Kidney (tissue), 14 donors: ENCODE measurements around the gene TRIM51. TPM values are rescaled to one million over a fixed set of nuclear protein-coding genes. Genes with fewer than 3 reads are reported as not detected.
"Not testable (repeated sequence)": the region's sequence is repeated elsewhere in the genome, so short reads cannot be mapped to it uniquely, and the experiment has no call there.

Source experiments
- DNase-seq, 5 donors: peaks; one replicate each; pipeline ENCODE4 v3.0.0-alpha.2; 2013 to 2020
- FAIRE-seq: peaks from 2 replicates; lab custom pipeline; 2012; peaks lifted over from hg19 to GRCh38; lab: Jason Lieb, UNC
- H3K27ac ChIP-seq, 2 donors: one replicate each; pipeline ENCODE4 v1.7.0; 2013; ENCODE audit warnings: low read depth in 2 of 2, low read length in 2 of 2, inconsistent platforms in 1 of 2
- H3K27me3 ChIP-seq: one replicate; pipeline ENCODE4 v1.7.1; 2013; ENCODE audit warnings: low read length, inconsistent platforms; ENCODE audit not compliant: control insufficient read depth, insufficient read depth
- H3K36me3 ChIP-seq, 3 donors: one replicate each; pipeline versions ENCODE4 v1.7.0 to v1.7.1; 2013; ENCODE audit warnings: low read length in 3 of 3, control low read depth in 1 of 3, inconsistent platforms in 1 of 3; ENCODE audit not compliant: insufficient read depth in 3 of 3, control insufficient read depth in 2 of 3
- H3K4me1 ChIP-seq, 3 donors: one replicate each; pipeline versions ENCODE4 v1.7.0 to v1.7.1; 2013; ENCODE audit warnings: low read length in 3 of 3, inconsistent platforms in 1 of 3, low read depth in 1 of 3; ENCODE audit not compliant: control insufficient read depth in 2 of 3, insufficient read depth in 2 of 3
- H3K4me3 ChIP-seq, 3 donors: one replicate each; pipeline versions ENCODE4 v1.7.0 to v1.8.1; 2013; ENCODE audit warnings: low read length in 3 of 3, control low read depth in 1 of 3, inconsistent platforms in 1 of 3
- H3K9ac ChIP-seq, 3 donors: one replicate each; pipeline versions ENCODE4 v1.7.0 to v1.7.1; 2013; ENCODE audit warnings: low read length in 3 of 3, control low read depth in 1 of 3, inconsistent platforms in 1 of 3
- H3K9me3 ChIP-seq, 3 donors: one replicate each; pipeline versions ENCODE4 v1.7.0 to v1.7.1; 2013; ENCODE audit warnings: low read length in 3 of 3, control low read depth in 1 of 3, inconsistent platforms in 1 of 3; ENCODE audit not compliant: control insufficient read depth in 2 of 3, insufficient read depth in 1 of 3
- intact Hi-C: fragments of 100-400 bp; cut with DNase I; formaldehyde crosslinking; loops from one replicate; pipeline ENCODE4 v1.11.1; 2022
- polyA plus RNA-seq: library from polyadenylated mRNA; stranded (reverse); fragments of 350-450 nt; fragmentation: Illumina TruSeq; extraction: RNeasy Lipid Tissue Mini Kit (QIAGEN cat#74804); gene quantifications from one replicate; pipeline ENCODE4 v1.2.3, GENCODE V29; 2014; ENCODE audit warnings: low read depth, low replicate concordance; ENCODE audit not compliant: insufficient read depth
- total RNA-seq: library from RNA; stranded (reverse); fragmentation: NEBNext Ultra II Directional; extraction: Animal tissue kit (Norgen Biotek cat#: 25700); gene quantifications from one replicate; pipeline ENCODE4 v1.2.1, GENCODE V29; 2021
- TF ChIP-seq, protein P1 (sequence below): IDR thresholded peaks from 3 replicates; pipeline ENCODE4 v1.5.1; 2012; ENCODE audit warnings: mild to moderate bottlenecking, moderate library complexity, borderline replicate concordance; ENCODE audit not compliant: insufficient read depth; ENCODE audit errors: extremely low read depth
- donor health status: control.
- donor health status: control.
- donor health status: control.
- donor health status: control.
- donor health status: control.
- donor health status: DM: yes; HTN: yes; CAD: no.
- donor health status: Normal renal cell carcinoma (clear cell type).

Gene TRIM51
- total and polyA plus RNA-seq, 2 donors from 2014 or later, result not detected

GRCh38 chr11:55852141-55852540 lies 31.0 kb upstream of the TRIM51 start:
- no peaks in the 10 kb centered on the region for H3K36me3 ChIP-seq
- no peak overlapping the region for H3K4me3 ChIP-seq
- DNase-seq, result no peak
- no peak overlapping the region for H3K9ac ChIP-seq
- no peaks in the 10 kb centered on the region for H3K9me3 ChIP-seq
- no peaks in the 10 kb centered on the region for H3K4me1 ChIP-seq
- no peak overlapping the region for H3K27ac ChIP-seq
- H3K27me3 ChIP-seq, result no peaks in the 10 kb centered on the region
- FAIRE-seq, result no peak
- intact Hi-C loops, result no loop called here
- TF ChIP-seq, protein P1, sequence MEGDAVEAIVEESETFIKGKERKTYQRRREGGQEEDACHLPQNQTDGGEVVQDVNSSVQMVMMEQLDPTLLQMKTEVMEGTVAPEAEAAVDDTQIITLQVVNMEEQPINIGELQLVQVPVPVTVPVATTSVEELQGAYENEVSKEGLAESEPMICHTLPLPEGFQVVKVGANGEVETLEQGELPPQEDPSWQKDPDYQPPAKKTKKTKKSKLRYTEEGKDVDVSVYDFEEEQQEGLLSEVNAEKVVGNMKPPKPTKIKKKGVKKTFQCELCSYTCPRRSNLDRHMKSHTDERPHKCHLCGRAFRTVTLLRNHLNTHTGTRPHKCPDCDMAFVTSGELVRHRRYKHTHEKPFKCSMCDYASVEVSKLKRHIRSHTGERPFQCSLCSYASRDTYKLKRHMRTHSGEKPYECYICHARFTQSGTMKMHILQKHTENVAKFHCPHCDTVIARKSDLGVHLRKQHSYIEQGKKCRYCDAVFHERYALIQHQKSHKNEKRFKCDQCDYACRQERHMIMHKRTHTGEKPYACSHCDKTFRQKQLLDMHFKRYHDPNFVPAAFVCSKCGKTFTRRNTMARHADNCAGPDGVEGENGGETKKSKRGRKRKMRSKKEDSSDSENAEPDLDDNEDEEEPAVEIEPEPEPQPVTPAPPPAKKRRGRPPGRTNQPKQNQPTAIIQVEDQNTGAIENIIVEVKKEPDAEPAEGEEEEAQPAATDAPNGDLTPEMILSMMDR, result no peak

GRCh38 chr11:55854704-55855103 lies 28.4 kb upstream of the TRIM51 start:
- no peak for DNase-seq
- no peaks in the 10 kb centered on the region for H3K4me1 ChIP-seq
- intact Hi-C loops, result no loop called here
- H3K9me3 ChIP-seq, result no peaks in the 10 kb centered on the region
- no peaks in the 10 kb centered on the region for H3K27me3 ChIP-seq
- FAIRE-seq, result no peak
- H3K9ac ChIP-seq, result no peak overlapping the region
- H3K36me3 ChIP-seq, result no peaks in the 10 kb centered on the region
- no peak overlapping the region for H3K27ac ChIP-seq
- TF ChIP-seq, protein P1, result no peak
- no peak overlapping the region for H3K4me3 ChIP-seq

DNA sequence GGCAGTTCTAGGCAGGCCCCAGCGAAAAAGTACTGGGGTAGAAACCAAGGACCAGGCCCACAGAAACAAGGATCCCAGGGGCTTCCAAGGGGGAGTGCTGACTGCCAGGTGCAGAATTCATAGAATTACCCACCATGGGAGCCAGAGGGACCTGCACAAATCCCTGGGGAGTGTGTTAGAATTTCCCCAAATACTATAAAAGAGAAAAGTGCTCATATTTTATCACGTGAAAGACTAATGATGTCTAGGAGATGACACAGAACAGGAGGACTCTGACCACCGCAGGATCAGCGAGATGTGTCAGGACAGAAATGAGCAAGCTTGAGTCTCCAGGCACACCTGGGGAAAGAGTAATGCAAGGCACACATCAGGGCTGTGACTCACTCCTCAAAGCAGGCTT lies 15.7 kb upstream of the TRIM51 start:
- H3K9ac ChIP-seq, H3K9me3 ChIP-seq, FAIRE-seq, H3K27me3 ChIP-seq, H3K36me3 ChIP-seq, H3K27ac ChIP-seq, DNase-seq, intact Hi-C loops, H3K4me1 ChIP-seq, H3K4me3 ChIP-seq: not testable (repeated sequence)

- H3K36me3 ChIP-seq, intact Hi-C loops, FAIRE-seq, H3K9ac ChIP-seq, H3K27me3 ChIP-seq, H3K4me1 ChIP-seq, H3K27ac ChIP-seq, H3K9me3 ChIP-seq, H3K4me3 ChIP-seq: not testable (repeated sequence)
- DNase-seq, result peak in 1 of 5 donors; percentile 72
These were observed 10.4 kb upstream of the TRIM51 start for GRCh38 chr11:55872731-55873130.

GRCh38 chr11:55873146-55873545 lies 10.0 kb upstream of the TRIM51 start:
- H3K9me3 ChIP-seq, H3K4me1 ChIP-seq, FAIRE-seq, H3K27me3 ChIP-seq, H3K4me3 ChIP-seq, intact Hi-C loops, DNase-seq, H3K27ac ChIP-seq, H3K36me3 ChIP-seq, H3K9ac ChIP-seq: not testable (repeated sequence)

DNA sequence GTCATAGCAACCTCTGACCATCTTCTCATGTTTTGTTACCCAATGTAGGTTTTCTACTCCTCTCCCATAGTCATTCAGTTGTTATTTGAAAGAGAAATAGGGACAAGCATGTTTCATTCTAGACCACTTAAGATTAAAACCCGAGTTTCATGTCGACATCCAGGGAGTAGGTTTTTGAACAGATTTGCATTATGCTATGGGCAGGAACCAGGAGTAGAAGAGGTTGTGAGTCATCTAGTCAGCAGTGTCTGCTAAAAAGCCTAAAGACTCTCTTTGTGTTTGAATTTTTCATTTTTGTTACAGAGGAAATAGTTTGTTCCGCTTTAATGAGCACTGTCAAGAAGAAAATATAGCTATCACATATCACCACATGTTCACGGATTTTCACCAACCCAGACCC lies 1.9 kb downstream of the TRIM51 start:
- H3K9ac ChIP-seq, H3K9me3 ChIP-seq, FAIRE-seq, H3K27me3 ChIP-seq, H3K36me3 ChIP-seq, H3K27ac ChIP-seq, intact Hi-C loops, DNase-seq, H3K4me1 ChIP-seq, H3K4me3 ChIP-seq: not testable (repeated sequence)

GRCh38 chr11:55885481-55885880 lies 2.4 kb downstream of the TRIM51 start:
- H3K9ac ChIP-seq, H3K27ac ChIP-seq, H3K4me3 ChIP-seq, intact Hi-C loops, FAIRE-seq, H3K4me1 ChIP-seq, H3K36me3 ChIP-seq, H3K9me3 ChIP-seq, DNase-seq, H3K27me3 ChIP-seq: not testable (repeated sequence)
